Fibroblast of villous mesenchyme (primary cell): ENCODE data around the gene PCDH12. TPM values are rescaled to one million over a fixed set of nuclear protein-coding genes. Genes with fewer than 3 reads are reported as not detected.
A peak's percentile ranks its signal among the peaks of the same experiment; 100 is the strongest.

Experiments used
- DNase-seq: peaks from one replicate; pipeline ENCODE4 v3.0.0-alpha.2; 2010; ENCODE audit warnings: low read depth
- H3K4me3 ChIP-seq: 2 replicates; pipeline ENCODE4 v1.5.1; 2011; ENCODE audit warnings: low read depth, mild to moderate bottlenecking, low read length
- CTCF ChIP-seq: IDR thresholded peaks from 2 replicates; pipeline ENCODE4 v1.5.1; 2012; ENCODE audit warnings: low read depth, mild to moderate bottlenecking, low read length; ENCODE audit not compliant: insufficient read depth
- total RNA-seq: library from RNA; depleted of rRNA; stranded (reverse); fragments of >200 nt; gene quantifications from 2 replicates; pipeline ENCODE4 v1.2.3, GENCODE V29; 2012

Gene PCDH12
- total RNA-seq, 1 donor = under 0.01 TPM

GRCh38 chr5:141950207-141951005 is 7.6 kb downstream of the PCDH12 start:
- no peak for TF ChIP-seq CTCF
- no peak overlapping the region for H3K4me3 ChIP-seq
- DNase-seq = no peak

GRCh38 chr5:141949511-141949910 is 8.5 kb downstream of the PCDH12 start:
- no peak for DNase-seq
- H3K4me3 ChIP-seq = no peak overlapping the region
- TF ChIP-seq CTCF = no peak

- TF ChIP-seq CTCF = no peak
- no peak overlapping the region for H3K4me3 ChIP-seq
- DNase-seq = no peak
Observed at GRCh38 chr5:141948812-141949211, 9.2 kb downstream of the PCDH12 start.

GRCh38 chr5:141947316-141947715 is 10.7 kb downstream of the PCDH12 start:
- no peak for TF ChIP-seq CTCF
- H3K4me3 ChIP-seq = no peak overlapping the region
- DNase-seq = peak; percentile 47

GRCh38 chr5:141945511-141946051 is 12.4 kb downstream of the PCDH12 start:
- no peak overlapping the region for H3K4me3 ChIP-seq
- DNase-seq = no peak
- no peak for TF ChIP-seq CTCF

- no peak for TF ChIP-seq CTCF
Observed at GRCh38 chr5:141944076-141944475, 13.9 kb downstream of the PCDH12 start.

More at GRCh38 chr5:141944076-141944475, 13.9 kb downstream of the PCDH12 start:
- no peak overlapping the region for H3K4me3 ChIP-seq
- no peak for DNase-seq
